Gastrocnemius medialis (tissue), 4 donors: ENCODE data around the gene EFNA5.
"Not testable (repeated sequence)": the region's sequence is repeated elsewhere in the genome, so short reads cannot be mapped to it uniquely, and the experiment has no call there.

Experiments
- POLR2A ChIP-seq, 2 donors: fragments of 450-650 bp; IDR thresholded peaks; one replicate each; pipeline ENCODE4 v1.6.1; 2017; ENCODE audit warnings: antibody characterized with exemption in 2 of 2, mild to moderate bottlenecking in 2 of 2, moderate library complexity in 2 of 2
- TF ChIP-seq, protein P1 (sequence below), 5 experiments: fragments of 450-650 bp in 3 of 5; fragments of 200-600 bp in 2 of 5; sonication (generic) in 2 of 5; IDR thresholded peaks in 4 of 5; conservative IDR thresholded peaks in 1 of 5; 1 replicate in 4 of 5; 2 replicates in 1 of 5; pipeline ENCODE4 v1.5.1; 2016 to 2019; ENCODE audit warnings: antibody characterized with exemption in 5 of 5, mild to moderate bottlenecking in 3 of 5, moderate library complexity in 3 of 5

DNA sequence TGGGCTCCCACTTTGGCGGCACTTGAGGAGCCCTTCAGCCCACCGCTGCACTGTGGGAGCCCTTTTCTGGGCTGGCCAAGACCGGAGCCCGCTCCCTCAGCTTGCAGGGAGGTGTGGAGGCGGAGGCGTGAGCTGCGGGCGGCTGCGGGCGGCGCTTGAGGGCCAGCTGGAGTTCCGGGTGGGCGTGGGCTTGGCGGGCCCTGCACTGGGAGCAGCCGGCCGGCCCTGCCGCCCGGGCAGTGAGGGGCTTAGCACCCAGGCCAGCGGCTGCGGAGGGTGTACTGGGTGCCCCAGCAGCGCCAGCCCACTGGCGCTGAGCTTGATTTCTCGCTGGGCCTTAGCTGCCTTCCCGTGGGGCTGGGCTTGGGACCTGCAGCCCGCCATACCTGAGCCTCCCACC lies 176.6 kb downstream of the EFNA5 start:
- TF ChIP-seq POLR2A (IDR thresholded peaks at IDR 0.05), result not testable (repeated sequence)
- TF ChIP-seq, protein P1, sequence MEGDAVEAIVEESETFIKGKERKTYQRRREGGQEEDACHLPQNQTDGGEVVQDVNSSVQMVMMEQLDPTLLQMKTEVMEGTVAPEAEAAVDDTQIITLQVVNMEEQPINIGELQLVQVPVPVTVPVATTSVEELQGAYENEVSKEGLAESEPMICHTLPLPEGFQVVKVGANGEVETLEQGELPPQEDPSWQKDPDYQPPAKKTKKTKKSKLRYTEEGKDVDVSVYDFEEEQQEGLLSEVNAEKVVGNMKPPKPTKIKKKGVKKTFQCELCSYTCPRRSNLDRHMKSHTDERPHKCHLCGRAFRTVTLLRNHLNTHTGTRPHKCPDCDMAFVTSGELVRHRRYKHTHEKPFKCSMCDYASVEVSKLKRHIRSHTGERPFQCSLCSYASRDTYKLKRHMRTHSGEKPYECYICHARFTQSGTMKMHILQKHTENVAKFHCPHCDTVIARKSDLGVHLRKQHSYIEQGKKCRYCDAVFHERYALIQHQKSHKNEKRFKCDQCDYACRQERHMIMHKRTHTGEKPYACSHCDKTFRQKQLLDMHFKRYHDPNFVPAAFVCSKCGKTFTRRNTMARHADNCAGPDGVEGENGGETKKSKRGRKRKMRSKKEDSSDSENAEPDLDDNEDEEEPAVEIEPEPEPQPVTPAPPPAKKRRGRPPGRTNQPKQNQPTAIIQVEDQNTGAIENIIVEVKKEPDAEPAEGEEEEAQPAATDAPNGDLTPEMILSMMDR (IDR thresholded peaks at IDR 0.05 in 4 of 5, conservative IDR thresholded peaks at IDR 0.05 in 1 of 5), result not testable (repeated sequence)
